ENCODE results near the gene EPB41L2. TPM values are rescaled to one million over a fixed set of nuclear protein-coding genes. Genes with fewer than 3 reads are reported as not detected.

EPB41L2 gene
- total and polyA plus RNA-seq, 2 experiments from 2014 or later = 76.2 to 91.7 TPM

DNA sequence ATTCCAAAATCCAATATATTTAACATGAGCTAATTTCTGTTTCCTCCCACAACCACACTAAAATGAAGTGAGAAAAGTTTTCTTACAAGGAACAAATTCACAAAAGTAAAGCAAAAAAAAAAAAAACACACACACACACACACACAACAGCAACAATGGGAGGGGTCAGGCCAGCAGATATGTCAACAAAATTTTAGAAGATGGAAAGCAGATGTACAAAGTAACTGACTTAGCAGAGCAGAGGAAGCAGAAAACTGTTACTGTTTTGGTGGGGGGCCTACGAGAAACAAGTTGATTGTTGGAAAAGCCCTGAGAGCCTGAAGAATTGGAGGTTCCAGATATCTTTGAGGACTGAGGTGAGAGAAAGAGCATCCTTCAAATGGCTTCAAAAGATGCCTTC, 11.7 kb downstream of the EPB41L2 start:
- Histone ChIP-seq H3K4me2 (no peak overlapping the region), H2AFZ (no peak overlapping the region), H3K27me3 (ENCODE audit: insufficient read depth) (no peaks in the 10 kb centered on the region), H4K20me1 (replicated peaks; ENCODE audit: insufficient read depth) (peaks cover 9% of the 10 kb centered on the region), H3F3A (replicated peaks; ENCODE audit: low read depth) (no peaks in the 10 kb centered on the region), H3K4me1 (ENCODE audit: insufficient read depth) (no peaks in the 10 kb centered on the region), H3K27ac (ENCODE audit: low read depth) (no peak overlapping the region), H3K79me2 (replicated peaks; ENCODE audit: insufficient read depth) (peaks cover 89% of the 10 kb centered on the region), H3K4me3 (no peak overlapping the region), H3K36me3 (ENCODE audit: insufficient read depth) (peaks cover 7% of the 10 kb centered on the region), H3K9me2 (ENCODE audit: insufficient read depth) (no peaks in the 10 kb centered on the region)
- no peak overlapping the region for H3K27ac Mint-ChIP-seq
- peaks cover 27% of the 10 kb centered on the region for H3K36me3 Mint-ChIP-seq (ENCODE audit: low read depth)
- H3K4me1 Mint-ChIP-seq = no peaks in the 10 kb centered on the region; the same call in 2 of the 3 replicates
- TF ChIP-seq EZH2phosphoT487 (IDR thresholded peaks at IDR 0.05; ENCODE audit: unreplicated experiment) (no peak), POLR2AphosphoS5 (IDR thresholded peaks at IDR 0.05; ENCODE audit: low read depth) (no peak), CTCF (conservative IDR thresholded peaks at IDR 0.05; ENCODE audit: low read depth in 2 of 2) (no peak), EZH2 (IDR thresholded peaks at IDR 0.05; ENCODE audit: low read depth, unreplicated experiment) (no peak), ZNF462 (CRISPR knock-in tag; IDR thresholded peaks at IDR 0.05) (no peak), ZNF331 (CRISPR knock-in tag; IDR thresholded peaks at IDR 0.05; ENCODE audit: low read depth) (no peak), JUNB (IDR thresholded peaks at IDR 0.05; ENCODE audit: unreplicated experiment) (no peak), STAT1 (IDR thresholded peaks at IDR 0.05; ENCODE audit: unreplicated experiment) (no peak), ZNF114 (CRISPR knock-in tag; IDR thresholded peaks at IDR 0.05) (no peak)
- TF ChIP-seq, protein P1, sequence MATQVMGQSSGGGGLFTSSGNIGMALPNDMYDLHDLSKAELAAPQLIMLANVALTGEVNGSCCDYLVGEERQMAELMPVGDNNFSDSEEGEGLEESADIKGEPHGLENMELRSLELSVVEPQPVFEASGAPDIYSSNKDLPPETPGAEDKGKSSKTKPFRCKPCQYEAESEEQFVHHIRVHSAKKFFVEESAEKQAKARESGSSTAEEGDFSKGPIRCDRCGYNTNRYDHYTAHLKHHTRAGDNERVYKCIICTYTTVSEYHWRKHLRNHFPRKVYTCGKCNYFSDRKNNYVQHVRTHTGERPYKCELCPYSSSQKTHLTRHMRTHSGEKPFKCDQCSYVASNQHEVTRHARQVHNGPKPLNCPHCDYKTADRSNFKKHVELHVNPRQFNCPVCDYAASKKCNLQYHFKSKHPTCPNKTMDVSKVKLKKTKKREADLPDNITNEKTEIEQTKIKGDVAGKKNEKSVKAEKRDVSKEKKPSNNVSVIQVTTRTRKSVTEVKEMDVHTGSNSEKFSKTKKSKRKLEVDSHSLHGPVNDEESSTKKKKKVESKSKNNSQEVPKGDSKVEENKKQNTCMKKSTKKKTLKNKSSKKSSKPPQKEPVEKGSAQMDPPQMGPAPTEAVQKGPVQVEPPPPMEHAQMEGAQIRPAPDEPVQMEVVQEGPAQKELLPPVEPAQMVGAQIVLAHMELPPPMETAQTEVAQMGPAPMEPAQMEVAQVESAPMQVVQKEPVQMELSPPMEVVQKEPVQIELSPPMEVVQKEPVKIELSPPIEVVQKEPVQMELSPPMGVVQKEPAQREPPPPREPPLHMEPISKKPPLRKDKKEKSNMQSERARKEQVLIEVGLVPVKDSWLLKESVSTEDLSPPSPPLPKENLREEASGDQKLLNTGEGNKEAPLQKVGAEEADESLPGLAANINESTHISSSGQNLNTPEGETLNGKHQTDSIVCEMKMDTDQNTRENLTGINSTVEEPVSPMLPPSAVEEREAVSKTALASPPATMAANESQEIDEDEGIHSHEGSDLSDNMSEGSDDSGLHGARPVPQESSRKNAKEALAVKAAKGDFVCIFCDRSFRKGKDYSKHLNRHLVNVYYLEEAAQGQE (IDR thresholded peaks at IDR 0.05; ENCODE audit: unreplicated experiment) = no peak
- TF ChIP-seq, protein P2, sequence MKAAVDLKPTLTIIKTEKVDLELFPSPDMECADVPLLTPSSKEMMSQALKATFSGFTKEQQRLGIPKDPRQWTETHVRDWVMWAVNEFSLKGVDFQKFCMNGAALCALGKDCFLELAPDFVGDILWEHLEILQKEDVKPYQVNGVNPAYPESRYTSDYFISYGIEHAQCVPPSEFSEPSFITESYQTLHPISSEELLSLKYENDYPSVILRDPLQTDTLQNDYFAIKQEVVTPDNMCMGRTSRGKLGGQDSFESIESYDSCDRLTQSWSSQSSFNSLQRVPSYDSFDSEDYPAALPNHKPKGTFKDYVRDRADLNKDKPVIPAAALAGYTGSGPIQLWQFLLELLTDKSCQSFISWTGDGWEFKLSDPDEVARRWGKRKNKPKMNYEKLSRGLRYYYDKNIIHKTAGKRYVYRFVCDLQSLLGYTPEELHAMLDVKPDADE (IDR thresholded peaks at IDR 0.05) = no peak
- no peaks in the 10 kb centered on the region for H3K27me3 Mint-ChIP-seq (ENCODE audit: insufficient read depth, low read depth, poor library complexity)
- ATAC-seq = no peak
- no peak for DNase-seq (ENCODE audit: low spot score)
- peaks cover 20% of the 10 kb centered on the region for H3K9me3 Mint-ChIP-seq
- no peak overlapping the region for H3K4me3 Mint-ChIP-seq

Data from GM23338 (cell line).